H1 (cell line): Measurements from ENCODE around the gene SV2B. TPM values are rescaled to one million over a fixed set of nuclear protein-coding genes. Genes with fewer than 3 reads are reported as not detected.

Experiments used
- CTCF ChIA-PET: fragments of 300-600 bp; sonication (Branson Sonifier 250); formaldehyde crosslinking; loops from one replicate; lab custom pipeline; 2021; ENCODE audit not compliant: partially characterized antibody; lab: Charles Lee
- POLR2A ChIA-PET: fragments of 300-600 bp; sonication (Branson Sonifier 250); formaldehyde crosslinking; loops from one replicate; lab custom pipeline; 2021; ENCODE audit warnings: inconsistent platforms; ENCODE audit not compliant: partially characterized antibody; lab: Charles Lee
- DNase-seq, 2 experiments: peaks; one replicate each; pipeline versions ENCODE4 v3.0.0 to v3.0.0-alpha.2; 2010 to 2022; ENCODE audit warnings: low spot score in 2 of 2, low read depth in 1 of 2, mixed read lengths in 1 of 2
- FAIRE-seq: peaks from 2 replicates; lab custom pipeline; 2011; peaks lifted over from hg19 to GRCh38; lab: Jason Lieb, UNC
- H2AFZ ChIP-seq: 2 replicates; pipeline ENCODE4 v1.8.1; 2012; ENCODE audit warnings: low read length, inconsistent platforms
- H2AK5ac ChIP-seq: 2 replicates; pipeline ENCODE4 v1.6.1; 2013; ENCODE audit warnings: low read depth, low read length
- H2BK120ac ChIP-seq: replicated peaks from 2 replicates; pipeline ENCODE3; 2013; ENCODE audit warnings: low read depth, low read length, inconsistent platforms
- H2BK12ac ChIP-seq: 2 replicates; pipeline ENCODE4 v1.6.1; 2013; ENCODE audit warnings: low read depth, low read length
- H2BK15ac ChIP-seq: 2 replicates; pipeline ENCODE4 v1.6.1; 2013; ENCODE audit warnings: low read length
- H2BK20ac ChIP-seq: 2 replicates; pipeline ENCODE4 v1.6.1; 2013; ENCODE audit warnings: low read length
- H2BK5ac ChIP-seq: 2 replicates; pipeline ENCODE4 v1.6.1; 2013; ENCODE audit warnings: low read depth, low read length
- H3K14ac ChIP-seq: 2 replicates; pipeline ENCODE4 v1.6.1; 2013; ENCODE audit warnings: inconsistent platforms; ENCODE audit not compliant: insufficient read length
- H3K18ac ChIP-seq: 2 replicates; pipeline ENCODE4 v1.6.1; 2013; ENCODE audit warnings: low read length; ENCODE audit errors: extremely low read depth
- H3K23ac ChIP-seq: 2 replicates; pipeline ENCODE4 v1.6.1; 2013; ENCODE audit warnings: inconsistent platforms; ENCODE audit not compliant: insufficient read length
- H3K23me2 ChIP-seq: 2 replicates; pipeline ENCODE4 v1.6.1; 2013; ENCODE audit warnings: low read depth, low read length
- H3K27ac ChIP-seq: 2 replicates; pipeline ENCODE4 v1.6.1; 2011; ENCODE audit warnings: low read depth, low read length, inconsistent platforms
- H3K27me3 ChIP-seq, 4 experiments: replicated peaks in 1 of 4; 1 replicate in 1 of 4; 2 replicates in 3 of 4; pipeline versions ENCODE4 v1.6.1 to v1.8.1; 2011 to 2013; ENCODE audit warnings: low read length in 3 of 4, mild to moderate bottlenecking in 3 of 4, inconsistent platforms in 2 of 4, mixed read lengths in 2 of 4, moderate library complexity in 1 of 4; ENCODE audit not compliant: control insufficient read depth in 3 of 4, insufficient read depth in 3 of 4; ENCODE audit errors: extremely low read depth in 1 of 4
- H3K36me3 ChIP-seq, 4 experiments: 2 replicates each; pipeline versions ENCODE4 v1.6.1 to v1.8.1; 2011 to 2013; ENCODE audit warnings: mild to moderate bottlenecking in 4 of 4, low read length in 3 of 4, moderate library complexity in 2 of 4, control low read depth in 1 of 4, inconsistent platforms in 1 of 4; ENCODE audit not compliant: insufficient read depth in 4 of 4, control insufficient read depth in 2 of 4
- H3K4ac ChIP-seq: replicated peaks from 2 replicates; pipeline ENCODE3; 2013; ENCODE audit warnings: low read length, low read depth, mixed read lengths, inconsistent platforms; ENCODE audit not compliant: insufficient read length
- H3K4me1 ChIP-seq, 4 experiments: replicated peaks in 1 of 4; 1 replicate in 1 of 4; 2 replicates in 3 of 4; pipeline versions ENCODE4 v1.6.1 to v1.8.1; 2011 to 2013; ENCODE audit warnings: low read length in 3 of 4, inconsistent platforms in 2 of 4, mixed read lengths in 1 of 4; ENCODE audit not compliant: insufficient read depth in 4 of 4, control insufficient read depth in 3 of 4
- H3K4me2 ChIP-seq, 2 experiments: 2 replicates each; pipeline versions ENCODE4 v1.6.1 to v1.8.1; 2011 to 2013; ENCODE audit warnings: low read depth in 2 of 2, low read length in 2 of 2, control low read depth in 1 of 2, inconsistent platforms in 1 of 2, mild to moderate bottlenecking in 1 of 2; ENCODE audit not compliant: insufficient read depth in 1 of 2
- H3K4me3 ChIP-seq, 4 experiments: fragments of 200-600, 300-600 bp in 1 of 4; sonication (generic), shearing (Covaris generic), sonication (Bioruptor Twin) in 1 of 4; 2 replicates each; pipeline versions ENCODE4 v1.5.1 to v1.8.1; 2011 to 2016; ENCODE audit warnings: low read length in 4 of 4, low read depth in 3 of 4, control low read depth in 2 of 4, inconsistent platforms in 2 of 4, mild to moderate bottlenecking in 2 of 4, mixed read lengths in 1 of 4, moderate library complexity in 1 of 4; ENCODE audit not compliant: insufficient read depth in 2 of 4; ENCODE audit errors: extremely low read depth in 1 of 4
- H3K56ac ChIP-seq: replicated peaks from 2 replicates; pipeline ENCODE3; 2013; ENCODE audit warnings: low read depth, mild to moderate bottlenecking, mixed read lengths, low read length, inconsistent platforms; ENCODE audit not compliant: insufficient read length
- H3K79me1 ChIP-seq: 2 replicates; pipeline ENCODE4 v1.6.1; 2013; ENCODE audit warnings: low read depth, low read length, control low read depth
- H3K79me2 ChIP-seq, 2 experiments: 2 replicates each; pipeline versions ENCODE4 v1.6.1 to v1.8.1; 2012 to 2013; ENCODE audit warnings: low read length in 2 of 2, mild to moderate bottlenecking in 2 of 2, inconsistent platforms in 1 of 2; ENCODE audit not compliant: insufficient read depth in 2 of 2, control insufficient read depth in 1 of 2
- H3K9ac ChIP-seq, 4 experiments: replicated peaks in 1 of 4; 1 replicate in 1 of 4; 2 replicates in 3 of 4; pipeline versions ENCODE4 v1.6.1 to v1.8.1; 2011 to 2013; ENCODE audit warnings: low read depth in 3 of 4, low read length in 3 of 4, control low read depth in 2 of 4, mild to moderate bottlenecking in 2 of 4, moderate library complexity in 2 of 4, inconsistent platforms in 1 of 4; ENCODE audit errors: extremely low read depth in 1 of 4
- H3K9me3 ChIP-seq, 2 experiments: 2 replicates each; pipeline versions ENCODE4 v1.6.1 to v1.8.1; 2012 to 2013; ENCODE audit warnings: mild to moderate bottlenecking in 2 of 2, moderate library complexity in 2 of 2, control low read depth in 1 of 2, inconsistent platforms in 1 of 2, low read depth in 1 of 2, low read length in 1 of 2, mixed read lengths in 1 of 2; ENCODE audit not compliant: insufficient read depth in 2 of 2
- H4K20me1 ChIP-seq, 2 experiments: replicated peaks in 1 of 2; 2 replicates each; pipeline versions ENCODE3 to v1.8.1; 2011 to 2013; ENCODE audit warnings: inconsistent platforms in 2 of 2, low read length in 2 of 2, mild to moderate bottlenecking in 1 of 2; ENCODE audit not compliant: insufficient read depth in 2 of 2, control insufficient read depth in 1 of 2
- H4K5ac ChIP-seq: 2 replicates; pipeline ENCODE4 v1.6.1; 2013; ENCODE audit warnings: low read length, low read depth, mixed read lengths, inconsistent platforms; ENCODE audit not compliant: insufficient read length
- H4K8ac ChIP-seq: 2 replicates; pipeline ENCODE4 v1.8.0; 2013; ENCODE audit warnings: mild to moderate bottlenecking, moderate library complexity, low read length, inconsistent platforms; ENCODE audit not compliant: insufficient read depth; ENCODE audit errors: extremely low read depth
- H4K91ac ChIP-seq: replicated peaks from 2 replicates; pipeline ENCODE3; 2013; ENCODE audit warnings: low read length, mixed read lengths, inconsistent platforms; ENCODE audit not compliant: insufficient read length
- CEBPB ChIP-seq: IDR thresholded peaks from 2 replicates; pipeline ENCODE4 v1.6.1; 2012; ENCODE audit warnings: low read depth, low read length
- CHD1 ChIP-seq: IDR thresholded peaks from 2 replicates; pipeline ENCODE4 v1.6.1; 2012; ENCODE audit warnings: low read depth, low read length, improper control_type of control experiment
- FOSL1 ChIP-seq: IDR thresholded peaks from 2 replicates; pipeline ENCODE4 v1.6.1; 2011; ENCODE audit warnings: mild to moderate bottlenecking, low read depth, low read length, moderate library complexity; ENCODE audit not compliant: insufficient read depth
- HDAC6 ChIP-seq: IDR thresholded peaks from one replicate; pipeline ENCODE4 v1.7.1; 2012; ENCODE audit warnings: low read depth, mild to moderate bottlenecking, inconsistent platforms, low read length, moderate library complexity
- MAFK ChIP-seq: IDR thresholded peaks from 2 replicates; pipeline ENCODE4 v1.6.1; 2012; ENCODE audit warnings: low read depth, mild to moderate bottlenecking, improper control_type of control experiment, low read length
- TBP ChIP-seq: IDR thresholded peaks from 2 replicates; pipeline ENCODE4 v1.6.1; 2011; ENCODE audit warnings: low read depth, low read length, improper control_type of control experiment
- USF2 ChIP-seq: IDR thresholded peaks from 2 replicates; pipeline ENCODE4 v1.6.1; 2011; ENCODE audit warnings: low read length, improper control_type of control experiment
- WGBS, 2 experiments: shearing (Covaris generic) in 1 of 2; methylation state at CpG; one replicate each; pipeline versions ENCODE4 v1.1.6 to v1.1.7; 2013 to 2015; ENCODE audit warnings: low lambda C conversion rate in 2 of 2, mixed read lengths in 2 of 2, inconsistent platforms in 1 of 2, low coverage in 1 of 2, missing lambda C conversion rate in 1 of 2; ENCODE audit not compliant: insufficient replicate concordance in 2 of 2, insufficient coverage in 1 of 2, insufficient read length in 1 of 2; ENCODE audit errors: extremely low coverage in 1 of 2, missing lambda C conversion rate in 1 of 2; 5-methylcytosine and 5-hydroxymethylcytosine counted together
- polyA plus RNA-seq, 7 experiments: library from polyadenylated mRNA; depleted of rRNA in 3 of 7; stranded (reverse) in 5 of 7; unstranded in 2 of 7; fragments of >200 nt in 5 of 7; fragments of 200-250 nt in 2 of 7; gene quantifications; 1 replicate in 5 of 7; 2 replicates in 1 of 7; 4 replicates in 1 of 7; pipeline versions ENCODE4 v1.2.1 to v1.2.3, GENCODE V29; 2011 to 2013; ENCODE audit warnings: missing spikeins in 2 of 7, mixed read lengths in 2 of 7
- total RNA-seq: library from RNA; stranded (reverse); fragmentation: NEBNext Ultra II Directional; extraction: Animal tissue kit (Norgen Biotek cat#: 25700); gene quantifications from 2 replicates; pipeline ENCODE4 v1.2.1, GENCODE V29; 2021

Gene SV2B
- total and polyA plus RNA-seq, 2 of the 8 experiments (the other 6 are each of a cell fraction or from before 2014, with no cell fraction given), result 0.09 to 0.20 TPM

- Histone ChIP-seq H2BK12ac (no peak overlapping the region), H2AK5ac (no peak overlapping the region), H4K91ac (no peak overlapping the region), H3K4ac (no peak overlapping the region), H3K9me3 (no peaks in the 10 kb centered on the region), H3K23me2 (no peaks in the 10 kb centered on the region), H4K5ac (no peak overlapping the region), H2BK20ac (no peak overlapping the region), H3K56ac (no peak overlapping the region), H3K4me3 (no peak overlapping the region), H3K36me3 (no peaks in the 10 kb centered on the region), H2BK120ac (no peak overlapping the region), H3K79me1 (no peaks in the 10 kb centered on the region), H3K4me1 (peaks cover 0 to 4% (median 0%) of the 10 kb centered on the region in 4 experiments; a peak in 2 of 7 replicates), H2BK5ac (no peak overlapping the region), H3K27ac (no peak overlapping the region), H3K27me3 (no peaks in the 10 kb centered on the region), H4K20me1 (no peaks in the 10 kb centered on the region), H3K14ac (no peak overlapping the region), H4K8ac (no peak overlapping the region), H3K4me2 (no peak overlapping the region), H3K79me2 (no peaks in the 10 kb centered on the region), H3K18ac (no peak overlapping the region), H2BK15ac (no peak overlapping the region), H2AFZ (no peak overlapping the region), H3K23ac (no peak overlapping the region), H3K9ac (no peak overlapping the region)
- TF ChIP-seq MAFK, result no peak
- no peak for TF ChIP-seq CEBPB
- no peak for TF ChIP-seq HDAC6
- no peak for TF ChIP-seq CHD1
- no peak for TF ChIP-seq TBP
- no peak for TF ChIP-seq USF2
- TF ChIP-seq FOSL1, result no peak
- DNase-seq (no peak), FAIRE-seq (no peak)
- ChIA-PET POLR2A (no interaction called here), CTCF (interaction anchor here (0.8 to 3.5 kb wide), 4 partner anchors 8 to 130 kb away, joined by 3 to 12 read pairs (median 6); no protein-coding TSS in a partner anchor)
- 85% methylated on average over 1 of the region's 1 CpG; no CpG with 5 or more reads in 1 of the 2 experiments for WGBS, 2 experiments
Observed at GRCh38 chr15:91117375-91117774, 17.3 kb downstream of the SV2B start.
